HG02678 (cell line): ENCODE measurements around the gene CMTM8.

Experiments used
- ATAC-seq: cut with Tn5 transposase; IDR thresholded peaks from one replicate; pipeline ENCODE4 v1.9.1; 2021; ENCODE audit warnings: mild to moderate bottlenecking, moderate library complexity; ENCODE audit not compliant: unreplicated experiment

CMTM8 gene

DNA sequence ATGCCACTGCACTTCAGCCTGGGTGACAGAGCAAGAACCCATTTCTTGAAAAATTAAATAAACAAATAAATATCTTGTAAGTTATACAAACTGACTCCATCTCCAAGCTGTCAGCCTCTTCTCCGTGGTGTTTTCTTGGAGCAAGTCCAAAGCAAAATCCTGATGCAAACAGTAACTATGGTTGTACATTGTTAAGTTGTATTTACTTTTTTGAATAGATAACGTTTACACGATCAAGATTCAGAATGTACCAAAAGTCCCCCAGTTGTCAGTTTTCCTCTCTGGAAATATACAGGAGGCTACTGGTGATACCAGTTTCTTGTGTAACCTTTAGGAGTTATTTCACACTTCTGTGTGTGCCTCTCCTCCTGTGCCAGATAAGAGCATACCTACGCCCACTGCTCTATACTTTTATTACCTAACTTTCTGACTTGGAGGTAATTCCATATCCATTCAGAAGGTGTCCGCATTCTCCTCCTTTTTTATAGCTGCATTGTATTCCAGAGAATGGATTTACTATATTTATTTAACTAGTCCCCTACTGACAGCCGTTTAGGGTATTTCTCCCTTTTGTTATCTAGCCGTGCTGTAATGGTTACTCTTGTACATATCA is 167.3 kb downstream of the CMTM8 start:
- no peak for ATAC-seq

DNA sequence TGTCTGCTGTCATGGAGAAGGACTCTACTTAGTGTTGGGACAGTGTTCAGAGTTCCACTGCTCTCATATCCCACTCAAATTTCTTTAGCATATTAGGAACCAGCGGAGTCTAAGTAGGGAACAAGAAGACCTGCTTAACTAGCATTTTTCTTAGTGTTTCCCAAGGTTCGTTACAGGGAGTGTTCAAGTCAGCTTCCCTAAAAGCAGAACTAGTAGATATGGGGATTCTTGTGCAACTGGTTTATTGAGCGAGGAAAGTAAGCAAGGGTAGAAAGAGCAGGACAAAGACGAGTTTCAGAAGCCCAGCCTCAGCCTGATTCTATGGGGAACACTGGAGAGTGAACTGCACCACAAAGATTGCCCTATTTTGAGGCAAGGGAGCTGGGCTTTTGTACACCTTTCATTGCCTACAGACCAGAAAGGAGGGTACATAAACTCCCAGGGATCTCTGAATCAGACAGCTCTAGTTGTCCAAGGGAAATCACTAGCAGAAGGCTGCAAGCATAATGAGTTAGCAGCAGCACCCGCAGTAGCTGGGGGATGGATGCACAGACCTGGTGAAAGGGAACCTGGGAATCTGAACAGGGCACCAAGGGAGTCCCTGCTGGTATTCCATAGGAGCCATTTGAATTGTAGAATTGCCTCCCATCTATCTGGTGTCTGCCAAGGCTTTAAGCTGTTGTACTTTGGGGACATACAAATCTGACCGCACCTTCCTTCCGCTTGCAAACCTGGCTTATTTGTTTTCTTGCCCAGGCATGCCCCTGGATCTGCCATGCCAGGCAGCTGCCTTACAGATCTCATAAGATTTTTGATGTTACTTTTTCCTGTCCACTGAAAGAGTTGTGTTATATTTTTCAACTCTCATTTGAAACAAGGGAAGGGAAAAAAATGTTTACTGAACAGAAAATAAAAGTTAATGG is 168.3 kb downstream of the CMTM8 start:
- no peak for ATAC-seq

DNA sequence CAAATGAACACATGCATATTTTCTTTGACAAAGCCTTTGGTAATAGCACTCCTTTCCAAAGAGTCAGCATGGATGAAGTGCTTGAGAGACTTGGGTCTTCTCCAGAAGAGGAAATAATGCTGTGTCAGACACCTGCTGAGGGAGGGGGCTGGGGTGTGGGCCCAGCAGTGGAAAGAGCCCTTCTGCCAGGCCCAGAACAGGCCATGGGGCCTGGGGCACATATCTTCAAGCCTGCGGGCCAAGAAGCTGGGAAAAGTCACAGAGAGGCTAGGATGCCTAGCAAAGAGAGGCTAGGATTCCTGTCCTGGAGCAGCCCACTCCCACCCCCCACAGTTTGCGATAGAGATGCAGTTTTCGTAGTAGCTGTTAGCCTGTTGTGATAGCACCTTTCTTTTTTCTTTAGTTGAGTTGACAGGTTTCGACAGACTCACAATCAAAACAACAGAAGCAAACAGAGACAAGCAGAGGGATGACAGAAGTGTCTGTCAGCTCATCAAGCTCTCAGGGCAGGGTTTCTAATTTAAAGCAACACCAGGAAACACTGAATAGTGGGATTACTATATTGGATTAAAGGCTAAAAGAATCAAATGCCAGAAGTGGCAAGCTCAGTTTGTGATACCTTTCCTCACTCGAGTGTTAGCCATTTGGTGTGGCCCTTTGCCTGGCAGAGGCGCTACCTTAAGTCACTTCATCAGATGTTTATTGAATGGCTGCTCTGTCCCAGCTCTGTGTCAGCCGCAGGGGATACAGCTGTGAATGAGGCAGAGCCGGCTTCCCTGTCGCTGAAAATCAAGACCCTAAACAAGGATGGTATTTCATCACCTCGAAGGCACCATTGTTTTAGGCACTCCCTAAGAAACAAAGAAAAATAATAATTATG is 172.1 kb downstream of the CMTM8 start:
- no peak for ATAC-seq

DNA sequence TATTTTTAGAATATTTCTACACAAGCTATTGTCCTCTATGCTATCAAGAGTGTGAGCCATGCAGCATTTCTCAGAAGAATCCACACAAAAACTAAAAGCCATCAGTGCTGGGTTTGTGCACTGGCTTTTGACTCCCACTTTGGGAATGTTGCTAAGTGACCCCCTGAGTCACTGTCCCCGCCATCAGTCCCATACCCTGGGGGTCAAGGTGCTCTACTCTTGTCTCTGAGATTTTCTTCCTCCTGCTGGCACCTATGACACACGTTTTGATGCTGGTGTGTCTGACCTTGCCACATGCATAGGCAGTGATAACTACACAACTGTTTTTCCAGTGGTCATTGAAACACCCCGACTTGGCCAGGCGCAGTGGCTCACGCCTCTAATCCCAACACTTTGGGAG is 173.0 kb downstream of the CMTM8 start:
- ATAC-seq, result no peak

DNA sequence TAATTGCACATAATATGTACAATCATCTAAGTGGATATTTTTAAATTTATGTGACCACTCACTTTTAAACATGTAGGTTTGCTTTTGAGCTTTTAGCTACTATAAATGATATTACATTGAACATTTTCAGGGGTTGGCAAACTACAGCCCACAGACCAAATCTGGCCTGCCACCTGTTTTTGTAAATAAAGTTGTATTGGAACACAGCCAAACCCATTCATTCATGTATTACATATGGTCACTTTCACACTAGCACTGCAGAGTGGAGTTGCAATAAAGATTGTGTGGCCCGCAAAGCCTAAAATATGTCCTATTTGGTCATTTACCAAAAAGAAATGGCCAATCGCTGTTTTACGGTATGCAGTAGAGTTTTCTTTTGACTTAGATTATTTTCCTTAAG is 174.4 kb downstream of the CMTM8 start:
- ATAC-seq, result no peak

DNA sequence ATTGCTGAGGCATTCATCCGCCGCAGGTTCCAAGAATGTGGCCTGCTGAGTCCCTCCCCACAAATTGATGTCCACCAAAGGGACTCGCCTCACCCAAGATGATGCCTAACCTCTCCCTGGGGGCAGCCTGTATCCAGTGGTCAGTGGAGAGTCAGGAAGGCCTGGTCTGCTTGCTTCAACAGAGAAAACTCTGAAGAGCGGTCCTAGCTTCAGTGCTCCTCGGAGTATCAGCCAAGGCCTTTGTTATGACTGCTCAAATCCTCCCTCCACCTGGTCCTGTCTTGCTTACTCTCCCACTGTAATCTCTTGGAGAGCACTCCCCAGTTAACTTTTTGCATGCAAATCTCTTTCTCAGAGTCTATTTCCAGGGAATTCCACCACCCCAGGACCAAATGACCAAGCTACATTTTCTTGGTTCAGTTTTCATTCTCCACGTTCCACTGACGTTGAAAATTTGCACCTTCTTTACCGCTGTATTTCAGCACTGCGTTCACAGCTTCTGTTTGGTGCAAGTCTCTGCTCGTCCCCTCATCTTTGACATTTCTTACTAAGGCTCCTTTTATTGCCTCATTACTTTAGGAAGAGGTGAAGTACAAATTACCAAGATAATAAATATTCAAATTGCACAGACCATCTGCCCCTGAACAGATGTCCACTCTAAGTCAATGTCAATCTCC is 175.5 kb downstream of the CMTM8 start:
- ATAC-seq, result no peak

DNA sequence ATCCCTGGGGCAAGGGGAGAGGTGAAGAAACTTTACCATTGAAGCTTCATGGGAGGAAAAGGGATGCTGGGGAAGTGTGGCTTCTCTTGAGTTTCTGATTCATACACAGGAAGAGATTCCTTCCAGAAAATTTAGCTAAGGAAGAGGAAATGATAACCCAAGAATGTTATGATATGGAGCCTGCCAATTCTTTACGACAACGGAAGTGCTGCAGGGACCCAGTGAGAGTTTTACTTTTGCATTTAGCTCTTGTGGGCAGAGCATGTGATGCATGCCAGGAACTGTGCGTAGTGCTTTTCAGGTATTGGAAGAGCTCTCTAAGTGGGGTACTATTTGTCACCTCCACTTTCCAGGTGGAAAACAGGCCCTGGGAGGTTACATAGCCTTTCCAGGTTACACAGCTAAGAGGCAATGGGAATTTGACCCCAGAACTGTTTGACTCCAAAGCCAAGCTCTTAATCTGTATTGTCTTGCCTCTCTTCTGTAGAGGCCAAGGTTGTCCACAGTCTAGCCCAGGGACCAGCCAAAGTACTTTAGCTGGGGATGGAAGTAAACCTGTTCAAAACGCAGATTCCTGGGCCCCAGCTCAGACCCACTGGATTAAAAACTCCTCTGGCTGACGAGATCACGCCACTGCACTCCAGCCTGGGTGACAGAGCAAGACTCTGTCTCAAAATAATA is 176.2 kb downstream of the CMTM8 start:
- peak; percentile 76 for ATAC-seq

DNA sequence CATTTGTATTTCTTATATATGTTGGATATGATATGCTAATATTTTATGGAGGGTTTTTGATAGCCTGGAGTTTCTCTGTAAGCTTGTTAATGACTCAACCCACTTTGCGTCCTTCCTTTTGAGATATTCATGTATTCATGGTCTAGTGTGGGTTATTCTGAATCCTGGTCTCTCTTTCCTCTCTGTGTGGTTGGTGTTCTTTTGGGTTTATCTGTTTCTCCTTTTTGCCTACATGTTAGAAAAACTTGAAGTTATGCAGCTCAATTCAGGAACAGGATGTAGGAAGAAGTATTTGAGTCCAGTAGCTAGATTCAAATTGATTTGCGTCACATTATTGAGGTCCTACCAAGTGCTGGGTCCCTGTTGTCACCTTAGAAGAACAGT is 181.3 kb downstream of the CMTM8 start:
- no peak for ATAC-seq
